Camera-type eye (tissue), 1 donor: ENCODE measurements around the gene APP. TPM values are rescaled to one million over a fixed set of nuclear protein-coding genes. Genes with fewer than 3 reads are reported as not detected.

Source experiments
- total RNA-seq: library from RNA; depleted of rRNA; stranded (reverse); fragments of >200 nt; gene quantifications from one replicate; pipeline ENCODE4 v1.2.3, GENCODE V29; 2014

APP gene
- total RNA-seq = 513 TPM

DNA sequence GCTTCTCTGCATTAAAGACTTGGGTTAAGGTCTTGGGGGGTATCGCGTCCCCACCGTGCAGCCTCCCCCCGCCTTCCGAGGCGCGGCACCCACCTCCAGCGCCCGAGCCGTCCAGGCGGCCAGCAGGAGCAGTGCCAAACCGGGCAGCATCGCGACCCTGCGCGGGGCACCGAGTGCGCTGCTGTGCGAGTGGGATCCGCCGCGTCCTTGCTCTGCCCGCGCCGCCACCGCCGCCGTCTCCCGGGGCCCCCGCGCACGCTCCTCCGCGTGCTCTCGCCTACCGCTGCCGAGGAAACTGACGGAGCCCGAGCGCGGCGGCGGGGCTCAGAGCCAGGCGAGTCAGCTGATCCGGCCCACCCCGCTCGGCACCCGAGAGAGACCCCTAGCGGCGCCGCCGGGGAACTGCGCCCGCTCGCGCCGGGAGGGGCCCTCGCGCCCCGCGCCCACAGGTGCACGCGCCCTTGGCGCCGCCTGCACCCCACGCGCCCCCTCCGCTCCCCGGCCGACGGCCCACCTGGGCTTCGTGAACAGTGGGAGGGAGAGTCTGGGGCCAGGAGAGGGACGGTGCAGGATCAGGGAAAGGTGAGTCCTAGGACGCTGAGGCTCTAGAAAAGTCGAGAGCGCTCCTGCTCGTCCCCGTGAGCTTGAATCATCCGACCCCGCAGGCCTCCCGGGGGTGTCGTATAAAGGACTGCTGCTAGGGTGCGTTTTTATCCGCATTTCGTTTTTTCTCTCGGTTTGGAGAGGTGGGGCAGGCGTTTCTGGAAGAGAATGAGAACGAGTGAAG, at the start of gene APP:
Gene APP (minus strand): TSS at position 300 of the 787 bp plus-strand sequence. CDS start 150 bp downstream, at position 150.

